Measurements from ENCODE around the gene EIF3B. TPM values are rescaled to one million over a fixed set of nuclear protein-coding genes. Genes with fewer than 3 reads are reported as not detected.
"Not testable (repeated sequence)": the region's sequence is repeated elsewhere in the genome, so short reads cannot be mapped to it uniquely, and the experiment has no call there.

The EIF3B gene
- total RNA-seq, 2 experiments from 2014 or later: 152 to 154 TPM

DNA sequence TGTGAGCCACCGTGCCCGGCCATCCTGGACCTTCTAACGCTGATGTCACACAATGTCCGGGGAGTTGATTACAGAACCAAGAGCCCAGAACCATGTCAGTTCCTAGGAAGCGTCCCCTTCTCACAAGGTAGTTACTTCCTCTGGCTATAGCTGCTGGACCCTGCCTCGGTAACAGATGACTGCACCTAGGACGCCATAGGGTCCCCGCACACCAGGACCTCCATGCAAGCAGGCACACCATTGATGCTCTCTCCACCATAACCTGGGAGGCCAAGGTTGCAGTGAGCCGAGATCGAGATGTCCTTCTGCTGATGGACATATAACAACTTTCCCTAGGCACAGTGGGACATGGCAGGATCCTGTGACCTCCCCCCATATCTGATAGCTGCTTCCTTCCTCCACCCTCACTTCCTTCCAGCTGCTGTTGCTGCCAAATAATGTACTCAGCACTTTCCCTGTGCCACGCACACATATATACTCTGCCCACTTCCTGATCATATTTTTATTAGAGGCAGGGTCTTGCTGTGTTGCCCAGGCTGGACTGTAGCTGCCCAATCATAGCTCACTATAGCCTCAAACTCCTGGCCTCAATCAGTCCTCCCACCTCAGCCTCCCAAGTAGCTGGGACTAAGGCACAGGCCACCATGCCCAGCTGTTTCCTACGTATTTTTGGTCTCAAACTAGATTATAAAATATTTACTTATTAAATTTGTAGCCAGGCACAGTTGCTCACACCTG is 36.9 kb upstream of the EIF3B start:
- H3K36me3 Mint-ChIP-seq: no peaks in the 10 kb centered on the region
- no peak overlapping the region for H3K27ac Mint-ChIP-seq
- ATAC-seq (ENCODE audit: low read depth) (no peak), DNase-seq (no peak)
- H3K9me3 Mint-ChIP-seq: no peaks in the 10 kb centered on the region
- no peak overlapping the region for H3K4me3 Mint-ChIP-seq
- POLR2A ChIA-PET: interaction anchor here (0.6 kb wide), 1 partner anchor 893 kb away, joined by 5 read pairs; no protein-coding TSS in a partner anchor
- H3K4me1 Mint-ChIP-seq: peaks cover 6% of the 10 kb centered on the region
- no peaks in the 10 kb centered on the region for H3K27me3 Mint-ChIP-seq

DNA sequence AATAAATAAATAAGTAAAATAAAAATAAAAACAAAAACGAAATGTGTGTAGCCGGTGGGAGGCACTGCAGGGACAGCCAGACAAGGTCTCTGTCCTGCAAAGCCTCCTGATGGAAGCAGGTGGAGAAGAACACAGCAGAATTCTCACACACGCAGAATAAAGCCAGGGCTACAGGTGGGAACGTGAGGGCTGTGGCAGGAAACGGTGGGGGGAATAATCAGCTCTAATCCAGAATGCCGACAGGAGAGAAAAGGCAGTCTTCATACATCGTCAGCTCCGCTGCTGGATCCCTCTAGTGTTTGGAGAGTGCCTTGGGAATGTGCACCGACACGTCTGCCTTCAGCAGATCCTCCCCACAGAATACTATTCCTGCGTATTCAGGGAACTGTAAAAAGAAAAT is 33.6 kb upstream of the EIF3B start:
- H3K27me3 Mint-ChIP-seq: peaks cover 5% of the 10 kb centered on the region
- no peak for DNase-seq
- H3K9me3 Mint-ChIP-seq: no peaks in the 10 kb centered on the region
- no peaks in the 10 kb centered on the region for H3K36me3 Mint-ChIP-seq
- H3K4me3 Mint-ChIP-seq: no peak overlapping the region
- POLR2A ChIA-PET: no interaction called here
- no peak overlapping the region for H3K27ac Mint-ChIP-seq
- peaks cover 7% of the 10 kb centered on the region for H3K4me1 Mint-ChIP-seq
- no peak for ATAC-seq (ENCODE audit: low read depth)

DNA sequence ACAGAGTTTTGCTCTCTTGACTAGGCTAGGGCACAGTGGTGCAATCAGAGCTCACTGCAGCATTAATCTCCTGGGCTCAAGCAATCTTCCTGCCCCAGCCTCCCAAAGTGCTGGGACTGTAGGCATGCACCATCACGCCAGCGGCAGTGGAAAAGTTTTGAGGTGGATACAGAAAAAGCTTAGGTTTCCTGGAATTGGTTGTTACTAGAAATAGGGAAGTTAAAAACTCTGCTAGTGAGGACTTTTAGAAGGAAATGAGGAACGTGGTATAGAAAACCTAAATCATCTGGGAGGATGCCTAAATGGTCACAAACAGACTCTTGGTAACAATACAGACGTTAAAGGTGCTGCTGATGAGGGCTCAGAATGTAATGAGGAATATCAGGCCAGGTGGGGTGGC is 29.5 kb upstream of the EIF3B start:
- Mint-ChIP-seq H3K27ac (no peak overlapping the region), H3K9me3 (no peaks in the 10 kb centered on the region), H3K4me3 (no peak overlapping the region), H3K27me3 (peaks cover 5% of the 10 kb centered on the region), H3K36me3 (no peaks in the 10 kb centered on the region), H3K4me1 (peaks cover 4% of the 10 kb centered on the region)
- DNase-seq (no peak), ATAC-seq (ENCODE audit: low read depth) (no peak)
- POLR2A ChIA-PET: no interaction called here

DNA sequence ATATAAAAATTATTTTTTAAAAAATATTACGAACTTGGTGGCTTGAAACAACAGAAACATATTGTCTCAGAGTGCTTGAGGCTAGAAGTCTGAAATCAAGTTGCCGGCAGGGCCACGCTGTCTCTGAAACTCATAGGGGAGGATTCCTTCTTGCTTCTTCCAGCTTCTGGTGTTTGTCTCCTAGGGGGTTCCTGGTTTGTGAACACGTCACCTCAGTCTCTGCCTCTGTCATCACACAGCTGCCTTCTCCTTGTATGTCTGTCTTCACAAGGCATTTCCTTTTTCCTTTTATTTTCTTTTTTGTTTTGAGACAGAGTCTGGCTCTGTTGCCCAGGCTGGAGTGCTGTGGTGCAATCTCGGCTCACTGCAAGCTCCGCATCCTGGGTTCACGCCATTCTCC is 27.7 kb upstream of the EIF3B start:
- H3K4me1 Mint-ChIP-seq: peaks cover 4% of the 10 kb centered on the region
- DNase-seq (no peak), ATAC-seq (ENCODE audit: low read depth) (no peak)
- H3K9me3 Mint-ChIP-seq: no peaks in the 10 kb centered on the region
- H3K36me3 Mint-ChIP-seq: no peaks in the 10 kb centered on the region
- POLR2A ChIA-PET: no interaction called here
- H3K4me3 Mint-ChIP-seq: no peak overlapping the region
- H3K27me3 Mint-ChIP-seq: peaks cover 5% of the 10 kb centered on the region
- no peak overlapping the region for H3K27ac Mint-ChIP-seq

DNA sequence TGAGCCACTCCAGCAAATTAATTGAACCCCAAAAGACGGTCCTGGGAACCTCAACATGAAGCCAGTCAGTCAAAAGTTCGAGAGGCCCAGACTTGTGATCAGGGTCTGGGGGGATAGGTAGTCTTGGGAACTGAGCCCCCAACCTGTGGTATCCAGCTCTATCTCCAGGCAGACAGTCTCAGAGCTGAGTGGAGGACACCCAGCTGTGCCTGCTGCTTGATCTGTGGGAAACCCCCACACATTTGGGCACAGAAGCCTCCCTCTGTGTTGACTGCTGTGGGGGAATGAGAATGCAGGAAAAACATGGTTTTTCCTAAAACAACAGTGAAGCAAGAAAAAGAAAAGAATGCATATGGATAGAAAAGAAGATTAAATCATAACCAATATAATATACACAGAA is 24.1 kb upstream of the EIF3B start:
- DNase-seq (no peak), ATAC-seq (ENCODE audit: low read depth) (no peak)
- no peaks in the 10 kb centered on the region for H3K4me1 Mint-ChIP-seq
- POLR2A ChIA-PET: no interaction called here
- H3K27ac Mint-ChIP-seq: no peak overlapping the region
- no peaks in the 10 kb centered on the region for H3K9me3 Mint-ChIP-seq
- H3K27me3 Mint-ChIP-seq: no peaks in the 10 kb centered on the region
- no peak overlapping the region for H3K4me3 Mint-ChIP-seq
- no peaks in the 10 kb centered on the region for H3K36me3 Mint-ChIP-seq

DNA sequence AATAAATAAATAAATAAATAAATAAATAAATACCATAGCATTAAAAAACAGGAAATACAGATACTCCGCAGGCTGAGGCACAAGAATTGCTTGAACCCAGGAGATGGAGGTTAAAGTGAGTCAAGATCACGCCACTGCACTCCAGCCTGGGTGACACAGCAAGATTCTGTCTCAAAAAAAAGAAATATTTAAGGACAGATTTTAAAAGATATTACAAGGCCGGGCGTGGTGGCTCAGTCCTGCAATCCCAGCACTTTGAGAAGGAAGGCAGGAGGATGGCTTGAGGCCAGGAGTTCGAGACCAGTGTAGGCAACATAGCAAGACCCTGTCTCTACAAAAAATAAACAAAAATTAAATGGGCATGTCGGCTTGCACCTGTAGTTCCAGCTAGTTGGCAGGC is 22.9 kb upstream of the EIF3B start:
- H3K4me3 Mint-ChIP-seq: no peak overlapping the region
- no peak overlapping the region for H3K27ac Mint-ChIP-seq
- POLR2A ChIA-PET: no interaction called here

DNA sequence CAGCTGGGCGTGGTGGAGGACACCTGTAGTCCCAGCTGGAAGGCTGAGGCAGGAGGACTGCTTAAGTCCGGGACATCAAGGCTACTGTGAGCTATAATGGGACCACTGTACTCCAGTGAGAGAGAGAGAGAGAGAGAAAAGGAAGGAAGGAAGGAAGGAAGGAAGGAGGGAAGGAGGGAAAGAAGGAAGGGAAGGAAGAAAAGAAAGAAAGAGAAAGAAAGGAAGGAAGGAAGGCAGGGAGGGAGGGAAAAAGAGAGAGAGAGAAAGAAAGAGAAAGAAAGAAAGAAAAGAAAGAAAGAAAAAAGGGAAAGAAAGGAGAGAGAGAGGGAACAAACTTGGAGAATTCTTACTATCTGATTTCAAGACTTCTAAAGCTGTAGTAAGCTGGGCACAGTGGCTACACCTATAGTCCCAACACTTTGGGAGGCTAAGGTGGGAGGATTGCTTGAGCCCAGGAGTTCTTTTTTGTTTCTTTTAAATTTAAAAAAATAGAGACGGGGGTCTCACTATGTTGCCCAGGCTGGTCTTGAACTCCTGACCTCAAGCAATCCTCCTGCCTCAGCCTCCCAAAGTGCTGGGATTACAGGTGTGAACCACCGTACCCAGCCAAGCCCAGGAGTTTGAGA is 21.9 kb upstream of the EIF3B start:
- H3K9me3 Mint-ChIP-seq; H3K27me3 Mint-ChIP-seq; H3K4me1 Mint-ChIP-seq; DNase-seq; ATAC-seq (ENCODE audit: low read depth); H3K4me3 Mint-ChIP-seq; POLR2A ChIA-PET; H3K36me3 Mint-ChIP-seq; H3K27ac Mint-ChIP-seq: not testable (repeated sequence)

More for the DNA sequence above, 22.9 kb upstream of the EIF3B start:
- no peak for ATAC-seq (ENCODE audit: low read depth)
- no peak for DNase-seq
- H3K4me1 Mint-ChIP-seq: no peaks in the 10 kb centered on the region
- no peaks in the 10 kb centered on the region for H3K27me3 Mint-ChIP-seq
- no peaks in the 10 kb centered on the region for H3K36me3 Mint-ChIP-seq
- H3K9me3 Mint-ChIP-seq: no peaks in the 10 kb centered on the region

DNA sequence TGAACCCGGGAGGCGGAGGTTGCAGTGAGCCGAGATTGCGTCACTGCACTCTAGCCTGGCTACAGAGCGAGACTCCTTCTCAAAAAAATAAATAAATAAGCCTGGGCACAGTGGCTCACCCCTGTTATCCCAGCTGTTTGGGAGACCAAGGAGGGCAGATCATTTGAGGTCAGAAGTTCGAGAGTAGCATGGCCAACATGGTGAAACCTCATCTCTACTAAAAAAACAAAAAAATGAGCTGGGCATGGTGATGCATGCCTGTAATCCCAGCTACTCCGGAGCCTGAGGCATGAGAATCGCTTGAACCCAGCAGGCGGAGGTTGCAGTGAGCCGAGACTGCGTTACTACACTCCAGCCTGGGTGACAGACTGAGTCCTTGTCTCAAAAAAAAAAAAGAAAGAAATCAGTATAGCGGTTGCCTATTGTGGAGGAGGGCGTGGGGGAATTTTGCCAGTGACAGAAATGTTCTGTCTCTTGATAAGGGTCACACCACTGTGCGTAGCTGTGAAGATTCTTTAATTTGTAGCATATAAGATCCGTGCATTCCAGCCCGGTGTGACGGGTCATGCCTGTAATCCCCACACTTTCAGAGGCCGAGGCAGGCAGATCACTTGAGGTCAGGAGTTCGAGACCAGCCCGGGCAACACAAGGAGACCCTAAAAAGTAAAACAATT is 17.9 kb upstream of the EIF3B start:
- no peaks in the 10 kb centered on the region for H3K27me3 Mint-ChIP-seq
- H3K27ac Mint-ChIP-seq: no peak overlapping the region
- no peaks in the 10 kb centered on the region for H3K9me3 Mint-ChIP-seq

DNA sequence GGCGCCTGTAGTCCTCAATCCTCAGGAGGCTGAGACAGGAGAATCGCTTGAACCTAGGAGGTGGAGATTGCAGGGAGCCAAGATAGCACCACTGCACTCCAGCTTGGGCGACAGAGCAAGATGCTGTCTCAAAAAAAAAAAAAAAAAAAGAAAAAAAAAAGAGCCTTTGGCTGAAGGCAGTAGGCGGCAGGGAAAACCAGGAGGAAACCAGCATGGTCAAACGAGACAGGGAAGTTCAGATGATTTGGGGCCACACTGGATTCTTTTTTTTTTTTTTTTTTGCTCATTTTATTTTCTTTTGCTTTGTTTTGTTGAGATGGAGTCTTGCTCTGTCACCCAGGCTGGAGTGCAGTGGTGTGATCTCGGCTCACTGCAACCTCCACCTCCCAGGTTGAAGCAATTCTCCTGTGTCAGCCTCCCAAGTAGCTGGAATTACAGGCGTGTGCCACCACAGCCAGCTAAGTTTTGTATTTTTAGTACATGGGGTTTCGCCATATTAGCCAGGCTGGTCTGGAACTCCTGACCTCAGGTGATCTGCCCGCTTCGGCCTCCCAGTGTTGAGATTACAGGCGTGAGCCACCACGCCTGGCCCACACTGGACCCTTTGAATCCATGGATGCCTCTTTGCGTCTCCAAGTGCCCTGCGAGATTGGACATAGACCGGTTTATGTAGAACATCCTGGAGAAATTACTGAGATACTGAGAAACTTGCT is 7.1 kb upstream of the EIF3B start:
- H3K36me3 Mint-ChIP-seq, H3K9me3 Mint-ChIP-seq, H3K4me1 Mint-ChIP-seq, H3K27me3 Mint-ChIP-seq: not testable (repeated sequence)
- POLR2A ChIA-PET: interaction anchor here (0.7 kb wide), 1 partner anchor 768 kb away, joined by 3 read pairs; no protein-coding TSS in a partner anchor
- peak overlapping the region; percentile 60 for H3K4me3 Mint-ChIP-seq
- DNase-seq (peak; percentile 42), ATAC-seq (ENCODE audit: low read depth) (peak; percentile 14)
- peak overlapping the region; percentile 80 for H3K27ac Mint-ChIP-seq

More for the DNA sequence above, 17.9 kb upstream of the EIF3B start:
- Mint-ChIP-seq H3K4me1 (no peaks in the 10 kb centered on the region), H3K36me3 (no peaks in the 10 kb centered on the region), H3K4me3 (no peak overlapping the region)
- ATAC-seq (ENCODE audit: low read depth) (no peak), DNase-seq (no peak)
- POLR2A ChIA-PET: interaction anchor here (1.3 kb wide), 1 partner anchor 17 kb away, joined by 4 read pairs; no protein-coding TSS in a partner anchor

DNA sequence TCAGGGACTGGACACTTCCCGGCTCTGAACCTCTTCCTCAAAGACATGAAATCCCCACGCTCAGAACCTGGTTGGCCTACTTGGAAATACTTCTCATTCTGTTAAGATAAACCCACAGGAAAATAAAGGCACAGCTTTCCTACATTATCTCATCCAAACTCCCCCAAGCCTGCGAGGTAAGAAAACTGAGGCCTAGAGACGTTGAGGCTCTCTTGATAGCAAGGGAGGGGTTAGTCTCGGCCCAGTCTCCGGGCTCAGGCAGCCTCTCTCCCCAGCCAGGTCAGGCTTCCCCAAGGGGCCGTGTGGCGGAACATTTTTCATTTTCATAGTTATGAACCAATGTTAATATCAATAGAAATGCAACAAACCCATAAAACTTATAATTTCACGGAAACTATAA is 4.6 kb upstream of the EIF3B start:
- POLR2A ChIA-PET: no interaction called here

DNA sequence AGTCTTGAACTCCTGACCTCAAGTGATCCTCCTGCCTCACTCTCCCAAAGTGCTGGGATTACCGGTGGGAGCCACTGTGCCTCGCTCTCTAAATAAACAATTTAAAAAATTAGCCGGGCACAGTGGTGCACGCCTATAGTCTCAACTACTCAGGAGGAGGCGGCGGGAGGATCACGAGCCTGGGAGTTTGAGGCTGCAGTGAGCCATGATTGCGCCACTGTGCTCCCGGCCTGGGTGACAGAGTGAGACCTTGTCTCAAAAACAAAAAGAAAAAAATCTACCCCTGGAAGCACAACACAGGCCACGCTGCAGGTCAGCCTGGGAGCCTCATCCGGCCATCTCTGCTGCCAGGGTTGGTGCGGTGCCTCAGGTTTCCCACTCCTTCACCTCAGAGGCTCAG is 3.8 kb upstream of the EIF3B start:
- POLR2A ChIA-PET: no interaction called here
- Mint-ChIP-seq H3K27me3 (no peaks in the 10 kb centered on the region), H3K4me3 (no peak overlapping the region), H3K36me3 (peaks cover 3% of the 10 kb centered on the region), H3K4me1 (peaks cover 12% of the 10 kb centered on the region), H3K9me3 (no peaks in the 10 kb centered on the region), H3K27ac (no peak overlapping the region)
- DNase-seq (no peak), ATAC-seq (ENCODE audit: low read depth) (no peak)

More for the DNA sequence above, 4.6 kb upstream of the EIF3B start:
- Mint-ChIP-seq H3K4me1 (peaks cover 11% of the 10 kb centered on the region), H3K27me3 (no peaks in the 10 kb centered on the region), H3K9me3 (no peaks in the 10 kb centered on the region), H3K27ac (no peak overlapping the region), H3K36me3 (peaks cover 2% of the 10 kb centered on the region), H3K4me3 (no peak overlapping the region)
- ATAC-seq (ENCODE audit: low read depth) (no peak), DNase-seq (no peak)

DNA sequence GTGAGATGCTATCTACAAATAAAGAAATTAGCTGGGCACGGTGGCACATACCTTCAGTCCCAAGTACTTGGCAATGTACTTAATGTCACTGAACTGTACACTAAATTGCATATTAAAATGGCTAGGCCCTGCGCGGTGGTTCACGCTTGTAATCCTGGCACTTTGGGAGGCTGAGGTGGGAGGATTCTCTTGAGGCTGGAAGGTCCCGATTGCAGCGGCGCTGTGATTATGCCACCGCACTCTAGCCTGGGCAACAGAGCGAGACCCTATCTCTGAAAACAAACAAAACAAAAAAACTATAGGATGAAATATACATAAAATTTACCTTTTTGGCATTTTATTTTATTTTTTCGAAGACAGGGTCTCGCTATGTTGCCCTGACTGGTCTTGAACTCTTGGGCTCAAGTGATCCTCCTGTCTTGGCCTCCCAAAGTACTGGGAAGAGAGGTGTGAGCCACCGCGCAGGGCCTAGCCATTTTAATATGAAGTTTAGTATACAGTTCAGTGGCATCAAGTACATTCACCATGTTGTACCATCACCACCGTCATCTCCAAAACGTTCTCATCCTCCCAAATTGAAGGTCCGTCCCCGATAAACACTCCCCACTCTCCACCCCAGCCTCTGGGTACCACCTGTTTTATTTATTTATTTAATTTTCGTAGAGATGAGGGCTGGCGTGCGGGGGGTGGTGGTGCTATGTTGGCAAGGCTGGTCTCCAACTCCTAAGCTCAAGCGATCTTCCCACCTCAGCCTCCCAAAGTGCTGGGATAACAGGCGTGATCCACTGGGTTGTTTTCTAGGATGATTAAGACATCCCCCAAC is 1.3 kb upstream of the EIF3B start:
- Mint-ChIP-seq H3K27ac (peak overlapping the region; percentile 97), H3K4me3 (peak overlapping the region; percentile 79), H3K9me3 (no peaks in the 10 kb centered on the region), H3K27me3 (no peaks in the 10 kb centered on the region), H3K4me1 (peaks cover 13% of the 10 kb centered on the region), H3K36me3 (peaks cover 8% of the 10 kb centered on the region)
- ATAC-seq (ENCODE audit: low read depth): peak; percentile 1
- POLR2A ChIA-PET: interaction anchor here (0.9 to 3.7 kb wide), 9 partner anchors 16 to 783 kb away, joined by 3 to 38 read pairs (median 5); partner anchors contain the start of genes CHST12, MAD1L1, MRM2 and NUDT1
- DNase-seq: no peak

DNA sequence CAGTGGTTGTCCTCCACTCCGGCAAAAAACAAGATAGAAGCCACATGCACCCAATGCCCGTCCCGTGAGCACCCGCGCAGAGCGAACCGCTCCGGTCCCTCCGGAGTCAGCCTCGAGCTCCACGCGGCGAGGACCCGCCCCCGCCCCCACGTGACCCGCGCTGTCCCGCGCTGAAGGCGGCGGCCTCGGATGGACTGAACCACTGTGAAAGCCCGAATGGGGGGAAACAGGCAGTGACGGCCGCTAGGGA is 766 bp upstream of the EIF3B start:
- H3K9me3 Mint-ChIP-seq: no peaks in the 10 kb centered on the region
- no peaks in the 10 kb centered on the region for H3K27me3 Mint-ChIP-seq
- peak; percentile 89 for DNase-seq
- H3K4me1 Mint-ChIP-seq: peaks cover 13% of the 10 kb centered on the region
- peaks cover 8% of the 10 kb centered on the region for H3K36me3 Mint-ChIP-seq
- H3K27ac Mint-ChIP-seq: peak overlapping the region; percentile 97
- POLR2A ChIA-PET: interaction anchor here (0.6 to 3.7 kb wide), 11 partner anchors 16 to 784 kb away, joined by 3 to 38 read pairs (median 4); partner anchors contain the start of genes CHST12, MAD1L1, MRM2 and NUDT1
- ATAC-seq (ENCODE audit: low read depth): peak; percentile 65
- H3K4me3 Mint-ChIP-seq: peak overlapping the region; percentile 79

Data from activated naive CD8-positive, alpha-beta T cell treated with anti-CD3 and anti-CD28 coated beads, Interleukin-2, amount 10 ng/mL, durations not matched to agents 7 days and 5 days (primary cell).